HG02623 (cell line): ENCODE results near the gene TIMP2.

Source experiments
- ATAC-seq: cut with Tn5 transposase; IDR thresholded peaks from one replicate; pipeline ENCODE4 v1.9.1; 2021; ENCODE audit warnings: moderate library complexity; ENCODE audit not compliant: unreplicated experiment

TIMP2 gene

DNA sequence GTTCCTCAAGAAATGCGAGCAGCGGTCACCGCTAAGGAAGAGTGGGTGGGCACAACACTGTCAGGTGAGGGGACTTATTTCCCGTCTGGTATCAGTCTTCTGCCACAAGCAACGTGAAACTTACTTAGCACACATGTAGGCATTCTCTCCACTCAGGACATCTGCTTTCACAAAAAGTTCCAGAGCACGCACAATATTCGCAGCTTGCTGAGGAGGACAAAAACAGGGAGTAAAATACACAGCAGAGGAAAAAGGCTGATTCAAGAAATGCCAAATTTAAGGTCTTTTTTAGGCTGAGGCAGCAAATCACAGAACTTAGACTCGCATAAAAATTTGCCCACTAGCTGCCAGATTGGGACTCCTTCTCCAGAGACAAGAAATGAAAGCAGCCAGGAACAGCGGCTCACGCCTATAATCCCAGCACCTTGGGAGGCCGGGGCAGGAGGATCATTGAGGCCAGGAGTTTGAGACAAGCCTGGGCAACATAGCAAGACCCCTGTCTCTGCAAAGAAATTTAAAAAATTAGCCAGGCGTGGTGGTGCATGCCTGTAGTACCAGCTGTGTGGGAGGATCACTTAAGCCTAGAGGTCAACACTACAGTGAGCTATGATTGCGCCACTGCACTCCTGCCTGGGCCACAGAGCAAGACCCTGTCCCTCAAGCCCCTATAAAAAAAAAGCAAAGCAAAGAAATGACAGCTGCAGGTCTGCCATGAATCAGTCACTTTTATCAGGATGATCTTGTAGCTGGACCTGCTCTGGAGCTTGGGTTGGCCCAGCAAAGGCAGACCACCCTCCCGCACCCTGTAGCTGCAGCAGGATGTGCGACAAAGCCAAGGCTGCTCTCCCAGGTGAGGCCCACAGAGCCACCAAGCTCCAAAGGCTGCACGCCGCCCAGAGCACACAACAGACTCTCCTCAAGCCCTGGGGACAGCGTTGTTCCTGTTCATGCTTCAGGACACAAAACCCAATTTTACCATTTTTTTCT lies 105.1 kb downstream of the TIMP2 start:
- no peak for ATAC-seq

DNA sequence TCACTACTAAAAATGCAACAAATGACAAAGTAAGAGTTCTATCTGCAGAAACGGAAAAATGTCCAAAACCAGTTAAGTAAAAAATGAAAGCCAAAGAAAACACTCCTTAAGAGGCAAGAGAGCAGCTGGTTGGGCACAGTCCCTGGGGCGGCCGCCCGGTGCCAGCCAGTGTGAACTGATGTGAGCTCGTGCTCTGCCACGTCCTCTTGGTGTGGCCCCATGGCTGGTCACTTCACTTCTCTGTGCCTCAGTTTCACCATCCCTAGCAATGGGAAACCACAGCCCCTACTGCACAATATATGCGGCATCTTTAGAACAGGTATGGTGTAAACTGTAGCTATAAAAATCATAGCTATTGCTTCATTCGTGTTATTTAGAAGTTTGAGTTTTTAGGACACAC lies 105.8 kb downstream of the TIMP2 start:
- ATAC-seq, result no peak

- ATAC-seq, result no peak
Measured at GRCh38 chr17:78818932-78819331, 106.3 kb downstream of the TIMP2 start.

DNA sequence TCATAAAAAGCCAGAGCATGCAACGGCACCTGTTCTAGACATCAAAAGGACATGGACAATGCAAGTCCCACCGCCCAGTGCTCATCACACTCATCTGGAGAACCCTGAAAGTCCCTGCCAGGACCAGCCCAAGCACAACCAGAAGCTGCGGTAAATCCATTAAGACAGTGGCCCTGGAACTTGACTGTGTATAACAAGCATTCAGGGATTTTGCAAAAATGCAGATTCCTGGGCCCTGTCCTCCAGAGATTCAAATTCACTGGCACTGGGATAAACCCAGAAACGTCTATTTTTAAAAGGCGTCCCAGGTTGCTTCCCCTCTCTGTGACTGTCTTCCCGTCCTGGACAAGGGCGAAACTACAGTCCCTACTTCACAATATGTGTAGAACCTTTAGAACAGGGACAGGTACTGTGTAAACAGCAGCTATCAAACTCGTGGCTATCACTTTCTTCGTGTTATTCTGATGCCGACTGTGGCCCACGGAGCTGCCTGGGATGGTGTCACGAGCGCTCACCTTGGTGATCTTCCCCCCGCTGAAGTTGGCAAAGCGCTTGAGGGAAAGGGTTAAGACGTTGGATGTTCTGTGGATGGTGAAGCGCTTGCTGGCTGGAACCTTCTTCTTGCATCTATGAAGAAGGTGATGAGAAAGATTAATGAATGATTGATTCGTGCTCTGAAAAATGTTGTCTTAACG lies 106.9 kb downstream of the TIMP2 start:
- no peak for ATAC-seq

GRCh38 chr17:78817123-78817522 lies 108.1 kb downstream of the TIMP2 start:
- no peak for ATAC-seq

GRCh38 chr17:78815696-78816095 lies 109.5 kb downstream of the TIMP2 start:
- ATAC-seq, result no peak

- no peak for ATAC-seq
Measured at GRCh38 chr17:78812855-78813254, 112.3 kb downstream of the TIMP2 start.

DNA sequence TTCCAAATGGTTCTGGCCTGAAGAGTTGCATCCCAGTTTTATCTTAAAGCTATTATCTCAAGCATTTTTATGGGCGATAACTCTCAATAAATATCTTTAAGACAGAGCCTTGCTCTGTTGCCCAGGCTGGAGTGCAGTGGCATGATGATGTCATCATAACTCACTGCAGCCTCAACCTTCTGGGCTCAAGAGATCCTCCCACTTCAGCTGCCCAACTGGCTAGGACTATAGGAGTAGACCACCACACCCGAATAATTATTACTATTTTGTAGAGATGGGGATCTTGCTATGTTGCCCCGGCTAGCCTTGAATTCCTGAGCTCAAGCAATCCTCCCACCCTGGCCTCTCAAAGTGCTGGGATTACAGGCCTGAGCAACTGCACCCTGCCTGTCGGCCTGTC lies 117.0 kb downstream of the TIMP2 start:
- ATAC-seq, result no peak

- no peak for ATAC-seq
Measured at GRCh38 chr17:78806451-78806850, 118.7 kb downstream of the TIMP2 start.

- ATAC-seq, result no peak
Measured at GRCh38 chr17:78805301-78805700, 119.9 kb downstream of the TIMP2 start.

DNA sequence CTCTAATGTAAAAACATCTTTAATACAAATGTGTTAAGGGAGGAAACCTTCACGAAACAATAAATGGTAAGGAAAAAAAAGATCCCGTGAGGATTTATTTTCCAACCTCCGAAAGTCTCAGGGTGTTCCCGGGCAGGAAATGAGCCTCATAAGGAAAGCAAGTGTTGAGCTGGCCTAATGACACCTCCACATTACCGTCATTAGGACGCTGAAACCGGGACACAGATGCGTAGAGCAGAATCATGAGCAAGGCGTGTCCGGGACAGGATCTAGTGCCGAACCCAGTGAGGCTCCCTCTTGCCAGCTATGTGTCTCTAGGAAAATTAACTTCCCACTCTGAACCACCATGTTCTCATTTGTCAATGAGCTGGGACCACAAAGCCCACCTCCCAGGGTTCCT lies 120.4 kb downstream of the TIMP2 start:
- no peak for ATAC-seq

- ATAC-seq, result no peak
Measured at GRCh38 chr17:78803186-78803845, 121.9 kb downstream of the TIMP2 start.
